Activated T-helper 2 cell treated with anti-CD3 and anti-CD28 coated beads, Interferon-gamma antibody, Interleukin-2, Interleukin-4, amounts not matched to agents 10 μg/mL and 5 μg/mL and 100 μg/mL, durations not matched to agents 14 hours and 24 hours and 36 hours (primary cell): ENCODE data around the gene CYLD. TPM values are rescaled to one million over a fixed set of nuclear protein-coding genes. Genes with fewer than 3 reads are reported as not detected.
A peak's percentile ranks its signal among the peaks of the same experiment; 100 is the strongest.

ENCODE experiments used
- DNase-seq: peaks from one replicate; pipeline ENCODE4 v3.0.0; 2021; ENCODE audit warnings: low spot score
- H3K27ac Mint-ChIP-seq: one replicate; pipeline ENCODE4 v1.8.0; 2021; ENCODE audit warnings: mixed read lengths
- H3K27me3 Mint-ChIP-seq: one replicate; pipeline ENCODE4 v1.8.0; 2021; ENCODE audit warnings: low read depth, mixed read lengths
- H3K36me3 Mint-ChIP-seq: one replicate; pipeline ENCODE4 v1.8.0; 2021; ENCODE audit warnings: low read depth, mixed read lengths
- H3K4me1 Mint-ChIP-seq: one replicate; pipeline ENCODE4 v1.8.0; 2021; ENCODE audit warnings: low read depth, mixed read lengths
- H3K4me3 Mint-ChIP-seq: one replicate; pipeline ENCODE4 v1.8.0; 2021; ENCODE audit warnings: low read depth, mild to moderate bottlenecking, moderate library complexity, mixed read lengths
- H3K9me3 Mint-ChIP-seq: one replicate; pipeline ENCODE4 v1.8.0; 2021; ENCODE audit warnings: mixed read lengths
- intact Hi-C: fragments of 100-400 bp; cut with micrococcal nuclease; formaldehyde crosslinking; loops from one replicate; pipeline ENCODE4 v1.15.1; 2023
- total RNA-seq: library from RNA; stranded (reverse); gene quantifications from 2 replicates; pipeline ENCODE4 v1.2.3, GENCODE V29; 2022

Gene CYLD
- total RNA-seq, 1 donor from 2014 or later, result 201 TPM

DNA sequence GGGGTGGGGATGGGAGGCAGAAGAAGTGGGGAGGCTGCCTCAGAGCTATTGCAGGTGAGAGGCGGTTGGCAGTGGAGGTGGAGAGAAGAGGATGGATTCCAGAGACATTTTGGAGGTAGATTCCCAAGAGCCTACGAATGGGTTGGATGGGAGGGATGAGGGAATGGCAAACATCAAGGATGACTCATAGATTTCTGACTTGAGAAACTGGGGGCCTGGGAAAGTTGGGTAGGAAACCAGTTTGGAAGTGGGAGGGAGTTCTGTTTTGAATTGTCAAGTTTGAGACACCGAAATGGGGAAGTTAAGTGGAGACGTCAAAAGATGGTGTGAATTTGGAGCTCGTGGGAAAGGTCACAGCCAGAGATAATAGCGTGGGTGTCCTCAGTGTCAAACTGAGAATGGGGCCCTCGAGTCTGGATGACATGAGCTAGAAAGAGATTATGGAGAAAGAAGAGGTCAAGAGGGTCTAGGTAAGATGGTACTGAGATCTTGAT, 6.2 kb upstream of the CYLD start:
- DNase-seq, result no peak
- intact Hi-C loops, result loop anchor here (1.0 kb wide), 1 partner anchor 26 kb away; no protein-coding TSS in a partner anchor
- Mint-ChIP-seq H3K27ac (peak overlapping the region; percentile 50), H3K4me3 (no peak overlapping the region), H3K4me1 (peaks cover 52% of the 10 kb centered on the region), H3K9me3 (no peaks in the 10 kb centered on the region), H3K27me3 (no peaks in the 10 kb centered on the region), H3K36me3 (peaks cover 17% of the 10 kb centered on the region)

DNA sequence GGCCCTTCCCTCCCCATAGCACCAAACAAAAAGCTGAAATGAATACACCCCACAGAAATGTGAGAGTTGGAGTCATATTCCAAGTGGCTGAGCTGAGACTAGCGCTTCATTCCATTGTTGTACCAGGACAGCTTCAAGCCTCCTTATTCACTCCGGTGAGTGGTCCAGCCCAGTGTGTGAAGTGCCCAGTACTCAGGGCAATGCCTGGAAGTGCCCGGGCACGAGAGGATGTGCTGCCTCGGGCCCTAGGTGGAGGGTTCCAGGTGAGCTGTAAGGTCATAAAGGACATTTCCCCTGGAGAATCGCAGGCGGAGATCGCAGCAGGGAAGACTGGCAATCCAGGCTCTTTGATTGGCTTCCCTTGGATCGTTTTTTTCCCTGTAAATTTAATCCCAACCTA, 5.4 kb upstream of the CYLD start:
- H3K36me3 Mint-ChIP-seq, result peaks cover 9% of the 10 kb centered on the region
- H3K4me1 Mint-ChIP-seq, result peaks cover 55% of the 10 kb centered on the region
- intact Hi-C loops, result loop anchor here (1.0 kb wide), 1 partner anchor 27 kb away; no protein-coding TSS in a partner anchor
- no peak for DNase-seq
- H3K9me3 Mint-ChIP-seq, result no peaks in the 10 kb centered on the region
- H3K27me3 Mint-ChIP-seq, result no peaks in the 10 kb centered on the region
- no peak overlapping the region for H3K4me3 Mint-ChIP-seq
- H3K27ac Mint-ChIP-seq, result no peak overlapping the region

DNA sequence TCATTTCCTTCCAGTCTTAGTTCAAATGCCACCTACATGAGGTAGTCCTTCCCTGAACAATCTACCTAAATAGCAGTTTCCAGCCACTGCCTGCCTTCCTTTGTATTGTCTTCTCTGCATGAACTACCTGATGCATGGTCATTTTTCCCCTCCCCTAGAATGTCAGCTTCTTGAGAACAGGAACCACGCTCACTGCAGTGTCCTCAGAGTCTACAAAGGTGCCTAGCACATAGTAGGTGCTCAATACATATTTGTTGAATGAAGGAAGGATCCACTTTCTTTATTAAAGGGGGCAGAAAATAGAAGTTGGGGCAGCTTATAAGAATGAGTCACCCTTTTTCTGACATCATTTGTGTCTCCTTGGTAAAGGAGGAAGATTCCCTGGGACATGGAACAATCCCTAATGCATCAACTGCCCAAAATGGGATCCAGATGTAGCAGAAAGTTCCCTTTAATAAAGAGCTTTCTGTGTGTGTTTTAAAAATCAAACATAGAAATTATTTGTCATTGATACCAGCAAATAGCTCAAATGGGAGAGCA, 4.4 kb upstream of the CYLD start:
- Mint-ChIP-seq H3K4me3 (no peak overlapping the region), H3K36me3 (peaks cover 4% of the 10 kb centered on the region), H3K4me1 (peaks cover 46% of the 10 kb centered on the region), H3K9me3 (no peaks in the 10 kb centered on the region), H3K27me3 (no peaks in the 10 kb centered on the region), H3K27ac (no peak overlapping the region)
- intact Hi-C loops, result no loop called here
- DNase-seq, result no peak

DNA sequence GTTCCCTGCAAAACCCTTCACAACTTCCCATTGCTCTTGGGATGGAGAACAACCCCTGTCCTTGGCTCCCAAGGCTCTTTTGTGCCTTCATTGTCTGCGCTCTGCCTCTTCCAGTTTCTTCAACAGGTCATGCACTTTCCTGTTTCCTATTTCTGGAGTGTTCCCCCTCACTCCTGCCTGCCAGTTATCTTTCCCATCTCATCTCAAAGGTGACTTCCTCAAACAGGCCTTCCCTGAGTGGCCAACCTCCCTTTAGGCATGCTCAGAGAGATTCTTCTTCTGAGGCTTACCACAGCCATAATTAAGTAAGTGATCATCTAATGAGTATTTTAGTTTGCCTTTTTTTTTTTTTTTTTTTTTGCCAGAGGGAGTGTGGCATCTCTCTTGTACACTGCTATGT, 2.9 kb upstream of the CYLD start:
- Mint-ChIP-seq H3K4me1 (peaks cover 52% of the 10 kb centered on the region), H3K27me3 (no peaks in the 10 kb centered on the region), H3K4me3 (no peak overlapping the region), H3K36me3 (peaks cover 16% of the 10 kb centered on the region), H3K9me3 (no peaks in the 10 kb centered on the region), H3K27ac (no peak overlapping the region)
- intact Hi-C loops, result no loop called here
- no peak for DNase-seq

DNA sequence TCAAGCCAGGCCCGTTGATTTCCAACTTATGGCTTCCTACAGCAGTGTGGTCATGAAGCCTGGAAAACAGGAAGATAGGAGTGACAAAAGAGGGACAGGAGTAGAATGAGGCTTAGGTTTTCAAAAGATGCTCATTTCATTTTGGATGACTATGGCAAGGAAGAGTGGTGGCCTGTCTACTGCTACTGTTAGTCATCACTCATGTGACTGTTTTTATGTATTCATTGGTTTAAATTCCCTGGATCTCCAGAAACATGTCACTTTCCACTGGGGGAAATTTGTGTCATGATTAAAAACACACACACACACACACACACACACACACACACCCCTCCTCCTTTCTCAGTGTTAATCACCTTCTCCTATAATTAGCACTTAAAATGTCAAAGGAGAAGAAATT, 1.1 kb upstream of the CYLD start:
- intact Hi-C loops, result loop anchor here (2.0 to 10.0 kb wide), 4 partner anchors 403 to 716 kb away; partner anchors contain the start of genes CNEP1R1, HEATR3 and TENT4B
- peaks cover 55% of the 10 kb centered on the region for H3K4me1 Mint-ChIP-seq
- no peaks in the 10 kb centered on the region for H3K9me3 Mint-ChIP-seq
- H3K36me3 Mint-ChIP-seq, result peaks cover 30% of the 10 kb centered on the region
- peak overlapping the region; percentile 83 for H3K4me3 Mint-ChIP-seq
- H3K27me3 Mint-ChIP-seq, result no peaks in the 10 kb centered on the region
- no peak for DNase-seq
- H3K27ac Mint-ChIP-seq, result peak overlapping the region; percentile 95

DNA sequence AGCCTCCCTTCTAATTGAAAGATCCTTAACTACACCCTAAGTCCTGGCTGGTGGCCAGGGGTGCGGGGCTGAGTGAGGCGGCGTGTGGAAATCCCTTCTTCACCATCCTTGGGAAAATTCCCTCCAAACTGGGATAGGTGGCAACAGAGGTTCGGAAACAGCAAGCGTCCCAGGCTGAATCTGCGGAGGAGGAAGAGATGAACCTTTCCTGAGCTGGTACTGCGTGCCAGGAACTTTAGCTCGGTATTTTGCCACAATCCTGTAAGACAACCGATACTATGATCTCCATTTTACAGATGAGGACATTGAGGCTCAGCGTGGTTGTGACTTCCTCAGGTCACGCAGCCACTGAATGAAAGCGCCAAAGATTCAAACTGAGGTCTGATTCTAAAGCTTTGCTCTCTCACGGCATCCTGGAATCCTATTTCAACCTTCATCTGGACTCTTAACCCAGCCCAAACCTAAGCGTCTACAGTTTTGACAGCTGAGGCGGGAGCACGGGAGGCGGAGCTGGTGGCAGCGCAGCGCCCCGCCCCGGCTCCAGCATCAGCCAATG, 583 bp upstream of the CYLD start:
- Mint-ChIP-seq H3K27me3 (no peaks in the 10 kb centered on the region), H3K4me3 (peak overlapping the region; percentile 83), H3K4me1 (peaks cover 49% of the 10 kb centered on the region), H3K9me3 (no peaks in the 10 kb centered on the region), H3K27ac (peak overlapping the region; percentile 95), H3K36me3 (peaks cover 34% of the 10 kb centered on the region)
- intact Hi-C loops, result loop anchor here (2.0 to 10.0 kb wide), 4 partner anchors 404 to 717 kb away; partner anchors contain the start of genes CNEP1R1, HEATR3 and TENT4B
- DNase-seq, result no peak

DNA sequence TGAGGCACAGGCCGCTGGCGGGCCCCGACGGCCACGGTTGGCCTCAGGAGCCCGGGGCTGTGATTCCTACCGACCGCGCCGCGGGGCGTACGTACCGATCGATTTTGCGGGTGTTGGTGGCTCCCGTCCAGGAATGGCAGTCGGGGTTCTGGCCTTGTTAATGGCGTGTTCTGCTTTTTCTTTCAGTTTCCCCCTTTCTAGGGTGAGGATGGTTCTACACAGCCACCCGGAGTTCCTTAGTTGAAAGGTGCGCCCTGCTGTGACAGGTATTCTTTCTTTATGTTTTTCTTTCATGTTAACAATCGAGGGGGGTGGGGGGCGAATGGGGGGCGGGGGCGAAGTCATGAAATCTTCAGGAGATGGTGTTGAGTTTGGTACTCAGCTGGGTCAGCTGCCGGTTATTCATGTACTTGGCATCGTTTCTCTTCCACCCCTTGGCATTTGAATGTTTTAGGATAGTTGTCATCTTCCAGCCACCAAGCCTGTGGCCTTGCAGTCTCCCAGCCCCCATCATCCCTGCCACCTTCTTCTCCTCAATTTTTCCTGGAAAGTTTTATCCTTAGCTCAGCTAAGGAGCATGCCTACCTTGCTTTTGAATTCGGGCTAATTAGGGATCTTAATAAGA, 802 bp downstream of the CYLD start:
- H3K27me3 Mint-ChIP-seq, result no peaks in the 10 kb centered on the region
- H3K9me3 Mint-ChIP-seq, result no peaks in the 10 kb centered on the region
- peaks cover 45% of the 10 kb centered on the region for H3K4me1 Mint-ChIP-seq
- intact Hi-C loops, result loop anchor here (5.0 to 10.0 kb wide), 3 partner anchors 405 to 718 kb away; partner anchors contain the start of genes CNEP1R1 and HEATR3
- H3K4me3 Mint-ChIP-seq, result peak overlapping the region; percentile 90
- peaks cover 41% of the 10 kb centered on the region for H3K36me3 Mint-ChIP-seq
- peak overlapping the region; percentile 94 for H3K27ac Mint-ChIP-seq
- DNase-seq, result peak; percentile 45

DNA sequence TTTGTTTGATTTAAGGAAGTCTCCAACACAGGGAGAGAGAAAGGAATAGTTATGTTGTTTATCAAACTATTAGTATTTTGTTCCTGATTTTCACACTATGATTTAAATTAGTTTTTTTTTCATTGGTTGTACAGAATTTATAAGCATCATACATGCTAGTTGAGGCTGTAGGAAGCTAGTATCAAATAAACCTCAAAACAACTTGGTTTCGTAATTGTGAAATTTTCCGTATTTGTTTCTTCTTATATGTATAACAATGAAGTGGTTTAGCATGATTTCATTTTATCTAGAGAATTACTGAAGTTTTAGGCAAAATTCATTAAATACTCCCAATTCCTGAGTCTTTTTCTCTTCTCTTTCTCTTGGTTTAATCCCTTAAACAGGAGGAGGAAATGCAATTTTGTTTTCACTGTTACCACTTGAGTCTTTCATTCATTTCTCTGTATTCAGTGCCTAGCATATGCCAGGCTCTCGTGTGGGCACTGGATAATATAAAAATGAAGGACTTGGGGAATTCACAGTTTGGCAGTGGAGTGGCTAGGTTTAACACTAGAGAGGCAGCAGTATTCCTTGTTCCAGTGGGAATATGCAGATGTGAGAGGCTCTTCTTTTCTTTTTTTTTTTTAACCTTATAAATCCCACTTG, 1.8 kb downstream of the CYLD start:
- H3K36me3 Mint-ChIP-seq, result peaks cover 45% of the 10 kb centered on the region
- peaks cover 49% of the 10 kb centered on the region for H3K4me1 Mint-ChIP-seq
- peak overlapping the region; percentile 90 for H3K4me3 Mint-ChIP-seq
- no peak for DNase-seq
- no peaks in the 10 kb centered on the region for H3K9me3 Mint-ChIP-seq
- intact Hi-C loops, result loop anchor here (2.0 to 10.0 kb wide), 4 partner anchors 37 to 719 kb away; partner anchors contain the start of genes CNEP1R1 and HEATR3
- no peaks in the 10 kb centered on the region for H3K27me3 Mint-ChIP-seq
- H3K27ac Mint-ChIP-seq, result peak overlapping the region; percentile 94

DNA sequence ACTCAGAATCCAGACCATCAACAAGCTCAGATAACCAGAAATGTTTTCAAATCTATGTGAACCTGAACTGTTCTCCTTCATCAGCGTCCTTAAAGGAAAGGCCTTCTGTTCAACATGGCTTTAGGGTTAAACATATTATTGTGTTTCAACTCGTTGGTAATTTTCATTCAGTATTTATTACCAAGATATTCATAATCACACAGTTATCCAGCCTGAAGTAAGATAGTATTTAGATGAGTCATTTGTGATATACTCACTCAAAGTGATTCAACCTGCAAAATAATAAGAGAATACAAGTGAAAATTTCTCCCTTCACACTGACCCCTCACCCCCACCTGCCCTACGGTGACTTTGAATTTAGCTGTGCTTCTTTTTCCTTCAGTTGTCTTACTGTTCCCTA, 3.0 kb downstream of the CYLD start:
- Mint-ChIP-seq H3K4me3 (peak overlapping the region; percentile 90), H3K36me3 (peaks cover 54% of the 10 kb centered on the region), H3K4me1 (peaks cover 54% of the 10 kb centered on the region), H3K27ac (peak overlapping the region; percentile 94), H3K9me3 (no peaks in the 10 kb centered on the region), H3K27me3 (no peaks in the 10 kb centered on the region)
- intact Hi-C loops, result loop anchor here (2.0 to 10.0 kb wide), 7 partner anchors 36 to 720 kb away; partner anchors contain the start of genes ADCY7, CNEP1R1, HEATR3 and NKD1
- no peak for DNase-seq

DNA sequence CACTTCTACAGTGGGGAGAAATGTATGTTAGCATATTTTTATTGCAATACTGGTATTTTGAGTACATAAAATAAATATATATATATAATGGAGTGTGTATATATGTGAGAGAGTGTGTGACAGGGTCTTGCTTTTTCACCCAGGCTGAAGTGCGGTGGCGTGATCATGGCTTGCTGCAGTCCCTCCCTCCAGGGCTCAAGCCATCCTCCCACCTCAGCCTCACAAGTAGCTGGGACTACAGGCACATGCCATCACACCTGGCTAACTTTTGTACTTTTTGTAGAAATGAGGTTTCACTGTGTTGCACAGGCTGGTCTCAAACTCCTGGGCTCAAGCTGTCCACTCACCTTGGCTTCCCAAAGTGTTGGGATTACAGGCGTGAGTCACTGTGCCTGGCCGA, 4.1 kb downstream of the CYLD start:
- Mint-ChIP-seq H3K9me3 (no peaks in the 10 kb centered on the region), H3K27me3 (no peaks in the 10 kb centered on the region), H3K4me1 (peaks cover 54% of the 10 kb centered on the region), H3K36me3 (peaks cover 64% of the 10 kb centered on the region), H3K4me3 (peak overlapping the region; percentile 90), H3K27ac (peak overlapping the region; percentile 94)
- intact Hi-C loops, result loop anchor here (2.0 to 10.0 kb wide), 8 partner anchors 35 to 721 kb away; partner anchors contain the start of genes ADCY7, BRD7, CNEP1R1 and HEATR3
- DNase-seq, result no peak

DNA sequence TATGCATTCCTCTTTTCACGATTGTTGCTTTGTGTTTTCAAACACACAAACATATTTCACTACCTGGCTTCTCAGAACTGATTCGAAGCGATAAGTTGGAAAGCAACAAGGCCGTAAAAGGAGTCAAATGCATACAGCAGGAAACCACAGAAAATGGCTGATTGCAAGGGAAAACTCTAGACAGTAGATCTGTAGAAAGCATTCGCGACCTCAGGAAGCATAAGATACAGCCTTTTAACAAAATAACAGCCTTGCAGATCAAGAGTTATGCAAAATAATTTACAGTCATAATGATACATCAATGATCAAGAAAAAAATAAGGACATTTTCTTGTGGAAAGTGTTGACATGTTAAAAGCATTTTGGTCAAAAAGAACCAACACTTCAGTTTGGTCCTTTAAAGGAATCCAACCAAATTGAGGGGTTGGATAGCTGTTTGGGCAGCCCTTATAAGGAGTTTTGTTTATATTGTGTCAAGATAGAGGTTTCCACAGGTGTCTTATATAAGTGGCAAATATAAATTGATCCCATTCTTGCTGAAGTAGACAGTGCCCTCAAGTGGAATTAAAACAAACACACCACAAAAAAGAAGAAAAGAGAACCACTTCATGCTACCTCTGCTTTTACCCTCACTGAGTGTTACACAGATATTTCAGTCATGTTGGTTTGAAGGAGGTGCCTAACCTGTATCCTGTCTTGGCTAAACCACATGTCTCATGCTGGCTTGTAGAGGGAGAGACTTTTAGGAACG, 5.5 kb downstream of the CYLD start:
- H3K9me3 Mint-ChIP-seq, result no peaks in the 10 kb centered on the region
- peak overlapping the region; percentile 95 for H3K27ac Mint-ChIP-seq
- H3K36me3 Mint-ChIP-seq, result peaks cover 73% of the 10 kb centered on the region
- peak; percentile 21 for DNase-seq
- H3K4me1 Mint-ChIP-seq, result peaks cover 56% of the 10 kb centered on the region
- intact Hi-C loops, result loop anchor here (1.0 to 10.0 kb wide), 13 partner anchors 16 to 723 kb away; partner anchors contain the start of genes ADCY7, BRD7, CNEP1R1 and HEATR3
- H3K27me3 Mint-ChIP-seq, result no peaks in the 10 kb centered on the region
- H3K4me3 Mint-ChIP-seq, result peak overlapping the region; percentile 81

DNA sequence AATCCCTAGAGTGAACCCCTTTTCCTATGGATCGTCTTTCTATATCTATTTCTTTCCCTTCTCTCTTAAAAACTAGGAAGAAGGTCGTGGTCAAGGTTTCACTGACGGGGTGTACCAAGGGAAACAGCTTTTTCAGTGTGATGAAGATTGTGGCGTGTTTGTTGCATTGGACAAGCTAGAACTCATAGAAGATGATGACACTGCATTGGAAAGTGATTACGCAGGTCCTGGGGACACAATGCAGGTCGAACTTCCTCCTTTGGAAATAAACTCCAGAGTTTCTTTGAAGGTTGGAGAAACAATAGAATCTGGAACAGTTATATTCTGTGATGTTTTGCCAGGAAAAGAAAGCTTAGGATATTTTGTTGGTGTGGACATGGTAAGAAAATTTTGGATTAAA, 9.6 kb downstream of the CYLD start:
- Mint-ChIP-seq H3K27me3 (no peaks in the 10 kb centered on the region), H3K27ac (no peak overlapping the region)

More for the DNA sequence above, 9.6 kb downstream of the CYLD start:
- Mint-ChIP-seq H3K36me3 (peaks cover 76% of the 10 kb centered on the region), H3K4me3 (peak overlapping the region; percentile 43), H3K4me1 (peaks cover 60% of the 10 kb centered on the region), H3K9me3 (no peaks in the 10 kb centered on the region)
- intact Hi-C loops, result no loop called here
- DNase-seq, result no peak
